Vagina (tissue), 2 donors: ENCODE data around the gene KCNH2.

Experiments used
- POLR2A ChIP-seq, 2 donors: fragments of 450-650 bp; IDR thresholded peaks; one replicate each; pipeline ENCODE4 v1.6.1; 2017; ENCODE audit warnings: antibody characterized with exemption in 2 of 2, mild to moderate bottlenecking in 2 of 2, moderate library complexity in 2 of 2
- TF ChIP-seq, protein P1 (sequence below), 3 experiments: fragments of 450-650 bp in 2 of 3; fragments of 200-600 bp in 1 of 3; sonication (generic) in 1 of 3; IDR thresholded peaks; one replicate each; pipeline ENCODE4 v1.5.1; 2017 to 2019; ENCODE audit warnings: antibody characterized with exemption in 3 of 3, mild to moderate bottlenecking in 2 of 3, moderate library complexity in 2 of 3

DNA sequence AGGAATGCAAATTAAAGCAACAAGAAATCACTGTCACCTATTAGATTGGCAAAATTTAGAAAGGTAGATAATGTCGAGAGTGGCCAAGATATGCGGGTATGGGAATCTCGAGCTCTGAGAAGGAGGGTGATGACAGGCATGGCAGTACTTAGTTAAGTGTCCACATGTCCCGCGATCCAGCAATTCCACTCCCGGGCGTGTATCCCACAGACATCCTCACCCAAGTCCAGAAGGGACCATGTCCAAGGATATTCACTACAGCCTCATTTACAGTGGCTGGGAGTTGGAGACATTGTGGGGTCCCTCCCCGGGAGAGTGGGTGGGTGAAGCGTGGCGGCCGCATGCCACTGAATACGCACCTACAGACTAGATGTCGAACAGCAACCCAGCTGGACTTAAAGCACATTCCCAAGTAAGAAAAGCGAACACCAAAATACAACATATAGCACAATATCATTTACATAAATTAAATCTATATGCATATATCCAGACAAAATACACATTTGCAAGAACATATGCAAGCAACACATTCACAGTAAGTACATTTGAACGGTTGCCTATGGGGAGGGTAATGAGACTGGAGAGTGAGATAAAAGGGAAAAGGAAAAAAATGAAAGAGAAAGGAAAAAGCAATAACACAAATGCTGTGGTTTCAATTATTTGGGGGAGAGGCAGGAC is 9.9 kb downstream of the KCNH2 start:
- TF ChIP-seq, protein P1, sequence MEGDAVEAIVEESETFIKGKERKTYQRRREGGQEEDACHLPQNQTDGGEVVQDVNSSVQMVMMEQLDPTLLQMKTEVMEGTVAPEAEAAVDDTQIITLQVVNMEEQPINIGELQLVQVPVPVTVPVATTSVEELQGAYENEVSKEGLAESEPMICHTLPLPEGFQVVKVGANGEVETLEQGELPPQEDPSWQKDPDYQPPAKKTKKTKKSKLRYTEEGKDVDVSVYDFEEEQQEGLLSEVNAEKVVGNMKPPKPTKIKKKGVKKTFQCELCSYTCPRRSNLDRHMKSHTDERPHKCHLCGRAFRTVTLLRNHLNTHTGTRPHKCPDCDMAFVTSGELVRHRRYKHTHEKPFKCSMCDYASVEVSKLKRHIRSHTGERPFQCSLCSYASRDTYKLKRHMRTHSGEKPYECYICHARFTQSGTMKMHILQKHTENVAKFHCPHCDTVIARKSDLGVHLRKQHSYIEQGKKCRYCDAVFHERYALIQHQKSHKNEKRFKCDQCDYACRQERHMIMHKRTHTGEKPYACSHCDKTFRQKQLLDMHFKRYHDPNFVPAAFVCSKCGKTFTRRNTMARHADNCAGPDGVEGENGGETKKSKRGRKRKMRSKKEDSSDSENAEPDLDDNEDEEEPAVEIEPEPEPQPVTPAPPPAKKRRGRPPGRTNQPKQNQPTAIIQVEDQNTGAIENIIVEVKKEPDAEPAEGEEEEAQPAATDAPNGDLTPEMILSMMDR (IDR thresholded peaks at IDR 0.05) = no peak
- no peak for TF ChIP-seq POLR2A (IDR thresholded peaks at IDR 0.05)
